Memory B cell (primary cell): Measurements from ENCODE around the gene LAGE3.
A peak's percentile ranks its signal among the peaks of the same experiment; 100 is the strongest.
"Not testable (repeated sequence)": the region's sequence is repeated elsewhere in the genome, so short reads cannot be mapped to it uniquely, and the experiment has no call there.

ENCODE experiments used
- ATAC-seq: fragments of 150-1000 bp; cut with Tn5 transposase; 2 replicates; pipeline ENCODE4 v1.10.0; 2021; ENCODE audit warnings: low read depth, mild to moderate bottlenecking, moderate library complexity
- DNase-seq, 2 donors: peaks; one replicate each; pipeline ENCODE4 v3.0.0; 2022; ENCODE audit warnings: low spot score in 2 of 2
- H3K27ac Mint-ChIP-seq: one replicate; pipeline ENCODE4 v1.8.0; 2022; ENCODE audit warnings: mild to moderate bottlenecking, moderate library complexity, mixed read lengths
- H3K27me3 Mint-ChIP-seq: one replicate; pipeline ENCODE4 v1.8.0; 2022; ENCODE audit warnings: mixed read lengths
- H3K36me3 Mint-ChIP-seq: one replicate; pipeline ENCODE4 v1.8.0; 2022; ENCODE audit warnings: mild to moderate bottlenecking, mixed read lengths
- H3K4me1 Mint-ChIP-seq: one replicate; pipeline ENCODE4 v1.8.0; 2022; ENCODE audit warnings: mixed read lengths
- H3K4me3 Mint-ChIP-seq: one replicate; pipeline ENCODE4 v1.8.0; 2022; ENCODE audit warnings: mild to moderate bottlenecking, moderate library complexity, mixed read lengths
- H3K9me3 Mint-ChIP-seq: one replicate; pipeline ENCODE4 v1.8.0; 2022; ENCODE audit warnings: mixed read lengths

Gene LAGE3

DNA sequence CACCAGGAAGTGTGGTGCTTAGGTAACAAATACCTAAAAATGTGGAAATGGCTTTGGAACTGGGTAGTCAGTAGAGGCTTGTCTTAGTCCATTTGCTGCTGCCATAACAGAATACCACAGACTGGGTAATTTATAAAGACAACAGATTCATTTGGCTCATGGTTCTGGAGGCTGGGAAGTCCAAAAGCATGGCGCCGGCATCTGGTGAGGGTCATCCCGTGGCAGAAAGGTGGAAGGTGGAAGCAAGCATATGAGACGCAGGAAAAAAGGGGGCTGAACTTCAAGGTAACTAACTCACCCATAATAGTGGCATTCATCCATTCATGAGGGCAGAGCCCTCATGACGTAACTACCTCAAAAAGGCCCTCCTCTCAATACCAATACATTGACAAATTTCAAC is 30.4 kb upstream of the LAGE3 start:
- Mint-ChIP-seq H3K9me3 (no peaks in the 10 kb centered on the region), H3K27ac (no peak overlapping the region), H3K36me3 (peaks cover 24% of the 10 kb centered on the region), H3K4me3 (no peak overlapping the region), H3K27me3 (no peaks in the 10 kb centered on the region), H3K4me1 (peaks cover 9% of the 10 kb centered on the region)
- DNase-seq (no peak), ATAC-seq (no peak)

DNA sequence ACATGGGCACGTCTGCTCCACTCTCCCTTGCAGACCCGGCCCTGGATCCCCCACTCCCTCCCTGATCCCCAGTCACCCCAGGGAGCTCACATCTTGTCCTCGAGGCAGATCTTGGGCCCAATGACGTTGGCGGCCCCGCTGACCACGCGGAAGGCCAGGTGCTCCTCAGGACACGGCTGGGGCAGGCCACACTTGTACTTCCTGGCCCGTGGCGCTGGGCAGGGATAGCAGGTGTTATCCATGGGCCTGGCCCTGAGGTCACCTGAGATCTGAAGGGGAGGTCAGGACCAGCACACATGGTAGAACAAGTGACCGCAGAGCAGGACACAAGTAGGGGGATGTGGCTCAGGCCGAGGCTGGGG is 29.3 kb upstream of the LAGE3 start:
- Mint-ChIP-seq H3K36me3 (peaks cover 21% of the 10 kb centered on the region), H3K9me3 (no peaks in the 10 kb centered on the region), H3K27me3 (no peaks in the 10 kb centered on the region), H3K4me1 (peaks cover 4% of the 10 kb centered on the region), H3K4me3 (no peak overlapping the region), H3K27ac (no peak overlapping the region)
- DNase-seq (no peak), ATAC-seq (no peak)

DNA sequence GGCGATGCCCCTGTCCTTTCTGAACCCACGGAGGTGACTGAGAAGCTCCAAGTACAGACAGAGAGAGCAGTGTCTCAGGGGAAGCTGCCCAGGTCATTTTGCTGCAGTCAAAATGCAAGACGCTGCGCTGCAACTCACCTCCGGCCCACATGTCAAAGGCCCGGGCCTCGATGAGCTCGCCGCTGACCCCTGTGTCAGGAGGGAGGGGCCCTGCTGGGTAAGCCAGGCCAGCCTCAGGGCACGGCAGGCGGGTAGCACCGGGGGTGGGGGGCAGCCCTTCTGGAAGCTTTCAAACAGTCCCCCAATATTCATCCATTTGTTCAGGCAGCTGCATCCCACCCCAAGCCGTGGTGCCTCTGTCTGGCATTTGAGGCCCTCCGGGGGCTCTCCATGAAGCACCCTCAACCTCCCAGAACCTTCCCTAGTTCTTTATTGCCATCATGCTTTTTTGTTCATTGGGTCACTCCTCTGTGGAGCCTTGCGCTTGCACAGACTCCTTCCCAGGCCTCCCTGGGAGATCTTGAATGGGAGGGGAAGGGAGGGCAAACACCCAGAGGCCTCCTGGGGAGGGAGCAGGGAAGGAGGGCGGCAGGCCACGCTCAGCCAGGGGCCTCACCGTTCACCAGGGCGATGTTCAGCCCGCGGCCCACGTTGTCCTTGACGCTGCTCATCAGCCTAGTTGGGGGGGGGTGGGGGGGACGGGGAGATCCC is 28.7 kb upstream of the LAGE3 start:
- Mint-ChIP-seq H3K27me3 (no peaks in the 10 kb centered on the region), H3K4me3 (no peak overlapping the region), H3K4me1 (peaks cover 4% of the 10 kb centered on the region), H3K27ac (no peak overlapping the region), H3K36me3 (peaks cover 21% of the 10 kb centered on the region), H3K9me3 (no peaks in the 10 kb centered on the region)
- DNase-seq (no peak), ATAC-seq (no peak)

DNA sequence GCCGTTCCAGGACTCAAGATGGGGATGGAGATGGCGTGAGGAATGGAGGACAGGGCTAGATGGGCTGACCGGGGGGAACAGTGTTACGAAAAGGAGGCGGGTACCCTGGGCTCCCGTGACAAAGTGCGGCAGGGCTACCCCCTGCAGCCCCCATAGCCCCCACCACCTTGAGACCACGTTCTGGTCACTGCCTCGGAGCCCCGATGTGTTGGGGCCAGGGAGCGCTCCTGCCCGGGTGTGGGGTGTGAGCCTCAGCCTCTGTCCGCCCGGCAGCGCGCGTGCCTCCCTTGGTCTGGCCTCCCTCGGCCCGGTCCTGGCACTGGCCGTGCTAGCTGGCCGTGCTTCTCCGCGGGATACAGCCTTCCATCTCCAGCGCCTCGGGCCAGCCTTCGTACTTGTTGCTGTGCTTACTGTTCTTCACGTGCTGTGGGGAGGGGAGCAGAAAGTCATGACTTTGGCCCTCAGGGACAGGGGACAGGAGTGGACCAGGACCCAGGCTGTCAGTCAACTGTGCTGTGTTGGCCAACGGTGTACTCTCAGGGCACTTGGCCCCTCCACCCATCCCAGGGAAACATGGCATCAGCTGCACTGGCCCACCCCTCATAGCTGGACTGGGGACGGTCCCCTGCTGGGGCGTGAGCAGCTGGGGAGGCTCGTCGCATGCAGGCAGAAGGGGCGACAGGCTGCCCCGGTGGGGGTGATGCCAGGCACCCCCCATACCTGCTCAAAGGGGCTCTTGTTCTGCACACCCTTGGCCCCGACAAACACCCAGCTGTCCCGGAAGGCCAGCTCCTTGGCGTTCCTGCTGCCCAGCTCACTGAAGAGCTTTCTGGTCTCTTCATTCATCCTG is 27.6 kb upstream of the LAGE3 start:
- DNase-seq (no peak), ATAC-seq (no peak)
- H3K4me1 Mint-ChIP-seq = peaks cover 4% of the 10 kb centered on the region
- no peak overlapping the region for H3K27ac Mint-ChIP-seq
- peaks cover 21% of the 10 kb centered on the region for H3K36me3 Mint-ChIP-seq
- H3K9me3 Mint-ChIP-seq = no peaks in the 10 kb centered on the region
- no peaks in the 10 kb centered on the region for H3K27me3 Mint-ChIP-seq
- H3K4me3 Mint-ChIP-seq = no peak overlapping the region

DNA sequence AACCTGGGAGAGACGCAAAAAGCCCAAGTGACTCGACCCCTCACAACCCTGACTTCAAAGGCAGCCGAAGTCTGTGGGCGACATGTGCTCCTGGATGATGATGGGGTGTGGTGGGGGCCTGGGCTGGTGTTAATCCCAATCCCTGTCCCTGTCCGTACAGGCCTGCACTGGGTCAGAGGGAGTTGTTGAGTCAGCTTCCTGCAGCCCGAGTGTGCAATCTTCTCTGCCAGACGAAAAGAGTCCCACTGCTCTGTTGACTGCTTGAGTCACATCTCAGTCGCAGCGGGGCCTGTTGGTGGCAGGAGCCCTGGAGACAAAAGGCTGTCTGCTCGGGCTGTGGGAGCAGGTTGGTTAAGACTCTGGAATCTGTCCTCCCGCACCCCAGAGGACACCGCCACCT is 26.7 kb upstream of the LAGE3 start:
- ATAC-seq (no peak), DNase-seq (no peak)
- Mint-ChIP-seq H3K27ac (no peak overlapping the region), H3K9me3 (no peaks in the 10 kb centered on the region), H3K27me3 (no peaks in the 10 kb centered on the region), H3K36me3 (peaks cover 19% of the 10 kb centered on the region), H3K4me1 (peaks cover 2% of the 10 kb centered on the region), H3K4me3 (no peak overlapping the region)

DNA sequence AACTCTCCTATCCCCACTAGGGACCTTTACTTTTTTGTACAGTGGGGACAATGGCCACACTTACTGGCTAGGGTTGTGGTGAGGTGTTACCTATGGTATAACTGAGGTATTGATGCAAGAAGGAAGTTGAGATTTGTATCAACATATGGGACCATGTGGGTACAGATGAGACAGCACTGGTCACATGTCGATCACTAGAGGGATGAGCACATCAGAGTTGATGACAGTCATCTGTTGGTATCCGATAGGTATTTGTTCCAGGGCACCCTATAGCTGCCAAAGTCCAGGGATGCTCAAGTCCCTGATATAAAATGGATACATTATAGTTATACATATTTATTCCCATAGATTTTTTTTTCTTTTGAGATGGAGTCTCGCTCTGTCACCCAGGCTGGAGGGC is 23.9 kb upstream of the LAGE3 start:
- no peak for DNase-seq
- no peaks in the 10 kb centered on the region for H3K27me3 Mint-ChIP-seq
- H3K4me3 Mint-ChIP-seq = no peak overlapping the region
- peaks cover 7% of the 10 kb centered on the region for H3K36me3 Mint-ChIP-seq
- no peaks in the 10 kb centered on the region for H3K4me1 Mint-ChIP-seq
- no peak overlapping the region for H3K27ac Mint-ChIP-seq
- no peaks in the 10 kb centered on the region for H3K9me3 Mint-ChIP-seq
- no peak for ATAC-seq

DNA sequence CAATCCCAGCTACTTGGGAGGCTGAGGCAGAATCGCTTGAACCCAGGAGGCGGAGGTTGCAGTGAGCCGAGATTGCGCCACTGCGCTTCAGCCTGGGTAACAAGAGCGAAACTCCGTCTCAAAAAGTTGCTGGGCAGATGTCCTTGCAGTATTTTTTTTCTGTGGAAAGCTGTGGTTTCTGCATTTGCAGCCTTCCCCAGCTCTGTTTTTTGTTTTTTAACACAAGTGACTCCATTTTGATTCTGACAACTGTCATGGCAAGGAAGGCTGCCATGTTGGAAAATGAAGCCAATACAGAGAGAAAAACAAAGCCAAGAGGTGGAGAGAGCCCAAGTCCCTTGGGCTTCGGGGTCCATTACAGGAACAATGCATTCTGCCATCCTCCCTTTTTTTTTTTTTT is 23.0 kb upstream of the LAGE3 start:
- Mint-ChIP-seq H3K27me3 (no peaks in the 10 kb centered on the region), H3K27ac (no peak overlapping the region), H3K4me3 (no peak overlapping the region), H3K4me1 (no peaks in the 10 kb centered on the region), H3K36me3 (peaks cover 7% of the 10 kb centered on the region), H3K9me3 (no peaks in the 10 kb centered on the region)
- DNase-seq = no peak
- ATAC-seq = no peak

DNA sequence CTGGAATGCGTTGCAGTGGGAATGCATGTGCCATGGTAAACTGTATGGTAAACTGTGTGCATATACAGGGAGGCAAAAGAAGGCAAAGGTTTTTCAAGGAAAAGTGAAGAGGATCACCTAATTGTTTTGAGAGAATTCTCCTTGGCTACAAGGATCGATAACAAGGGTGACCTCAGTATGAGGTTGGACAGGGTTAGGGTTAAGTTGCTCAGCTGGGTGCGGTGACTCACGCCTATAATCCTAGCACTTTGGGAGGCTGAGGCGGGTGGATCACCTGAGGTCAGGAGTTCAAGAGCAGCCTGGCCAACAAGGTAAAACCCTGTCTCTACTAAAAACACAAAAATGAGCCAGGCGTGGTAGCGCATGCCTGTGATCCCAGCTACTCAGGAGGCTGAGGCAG is 22.3 kb upstream of the LAGE3 start:
- not testable (repeated sequence) for H3K36me3 Mint-ChIP-seq, ATAC-seq, H3K4me3 Mint-ChIP-seq, H3K9me3 Mint-ChIP-seq, DNase-seq, H3K4me1 Mint-ChIP-seq, H3K27ac Mint-ChIP-seq, H3K27me3 Mint-ChIP-seq

DNA sequence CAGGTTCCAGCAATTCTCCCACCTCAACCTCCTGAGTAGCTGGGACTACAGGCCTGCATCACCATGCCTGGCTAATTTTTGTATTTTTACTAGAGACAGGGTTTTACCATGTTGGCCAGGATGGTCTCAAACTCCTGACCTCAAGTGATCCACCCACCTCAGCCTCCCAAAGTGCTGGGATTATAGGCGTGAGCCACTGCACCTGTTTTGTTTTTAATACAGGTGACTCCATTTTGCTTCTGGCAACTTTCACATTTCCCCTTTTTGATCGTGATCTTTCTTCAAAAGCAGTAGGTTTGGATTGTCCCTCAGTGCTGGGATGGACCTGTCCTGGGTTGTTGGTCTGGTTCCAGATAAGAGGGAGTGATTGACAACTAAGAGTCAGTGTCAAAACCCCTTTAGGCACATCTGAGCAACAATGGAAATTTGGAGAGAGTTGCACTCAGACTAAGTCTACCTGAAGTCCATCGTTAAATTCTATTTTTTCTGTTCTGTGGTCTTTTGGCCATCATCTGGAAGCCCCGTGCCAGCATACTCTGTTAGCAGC is 17.6 kb upstream of the LAGE3 start:
- not testable (repeated sequence) for DNase-seq, H3K4me1 Mint-ChIP-seq, ATAC-seq, H3K27me3 Mint-ChIP-seq, H3K9me3 Mint-ChIP-seq, H3K36me3 Mint-ChIP-seq, H3K27ac Mint-ChIP-seq, H3K4me3 Mint-ChIP-seq

DNA sequence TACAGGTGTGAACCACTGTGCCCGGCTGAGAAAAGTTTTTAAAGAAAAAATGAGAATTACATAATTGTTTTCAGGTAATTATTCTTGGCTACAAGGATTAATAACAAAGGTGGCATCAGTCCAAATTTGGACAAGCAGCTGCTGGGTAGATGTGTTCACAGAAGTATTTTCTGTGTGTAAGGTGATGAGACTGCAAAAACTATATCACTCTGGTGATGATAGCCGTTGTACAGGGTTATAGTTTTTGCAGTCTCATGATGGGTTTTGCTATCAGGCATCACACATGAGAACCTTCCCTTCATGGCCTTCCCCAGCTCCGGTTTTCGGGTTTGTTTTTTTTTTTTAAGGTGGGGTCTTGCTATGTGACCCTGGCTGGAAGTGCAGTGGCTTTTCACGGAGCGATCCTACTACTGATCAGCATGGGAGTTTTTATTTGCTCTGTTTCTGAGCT is 16.4 kb upstream of the LAGE3 start:
- Mint-ChIP-seq H3K27ac (no peak overlapping the region), H3K36me3 (no peaks in the 10 kb centered on the region), H3K4me1 (peaks cover 5% of the 10 kb centered on the region), H3K9me3 (no peaks in the 10 kb centered on the region), H3K4me3 (no peak overlapping the region), H3K27me3 (no peaks in the 10 kb centered on the region)
- no peak for ATAC-seq
- DNase-seq = no peak

DNA sequence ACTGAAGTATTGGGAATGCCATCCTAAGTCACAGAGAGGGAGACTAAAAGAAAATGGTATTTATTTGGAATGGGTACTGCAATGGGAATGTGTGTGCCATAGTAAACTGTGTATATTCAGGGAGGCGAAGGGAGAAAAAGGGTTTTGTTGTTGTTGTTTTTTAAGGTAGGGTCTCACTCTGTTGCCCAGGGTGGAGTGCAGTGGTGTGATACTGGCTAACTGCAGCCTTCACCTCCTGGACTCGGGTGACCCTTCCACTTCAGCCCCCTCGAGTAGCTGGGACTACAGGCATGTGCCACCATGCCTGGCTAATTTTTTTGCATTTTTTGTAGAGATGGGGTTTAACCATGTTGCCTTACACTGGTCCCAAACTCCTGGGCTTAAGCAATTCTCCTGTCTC is 15.6 kb upstream of the LAGE3 start:
- Mint-ChIP-seq H3K36me3 (no peaks in the 10 kb centered on the region), H3K4me3 (no peak overlapping the region), H3K27ac (no peak overlapping the region), H3K9me3 (no peaks in the 10 kb centered on the region), H3K4me1 (peaks cover 6% of the 10 kb centered on the region), H3K27me3 (no peaks in the 10 kb centered on the region)
- no peak for ATAC-seq
- no peak for DNase-seq

DNA sequence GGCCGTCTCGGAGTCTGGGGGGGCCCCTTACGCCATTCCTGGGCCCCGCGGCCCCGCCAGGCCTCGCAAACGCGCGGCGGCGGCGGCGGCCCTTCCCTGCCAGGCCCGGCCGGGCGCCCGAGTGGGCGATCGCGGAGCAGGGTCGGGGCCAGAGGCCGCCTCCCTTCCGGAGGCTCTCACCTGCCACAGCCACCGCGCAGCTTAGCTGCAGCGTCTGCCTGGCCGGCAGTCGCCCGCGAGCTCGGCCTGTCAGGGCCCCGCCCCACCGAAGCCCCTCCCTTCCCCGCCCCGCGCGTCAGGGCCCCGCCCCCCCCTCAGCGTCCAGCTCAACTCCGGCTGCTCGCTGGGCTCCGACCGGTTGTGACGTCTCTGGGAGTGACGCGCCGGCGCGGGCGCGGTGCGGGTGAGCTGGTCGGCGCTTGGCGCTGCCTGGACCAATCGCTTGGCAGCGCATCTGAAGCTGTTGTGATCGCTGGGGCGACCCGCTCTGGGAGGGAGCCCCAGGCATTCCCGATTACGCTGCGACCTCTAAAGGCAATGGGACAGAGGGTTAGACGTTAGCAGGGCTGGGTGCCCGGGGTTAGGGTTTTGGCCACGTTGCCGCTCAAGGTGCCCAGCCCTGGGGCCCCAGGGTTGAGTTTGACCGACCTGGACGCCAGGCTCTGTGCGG is 11.5 kb upstream of the LAGE3 start, which contains the start of gene SLC10A3:
Gene SLC10A3, minus strand, starts transcription at position 216 of the 670 bp plus-strand sequence. CDS start 1,689 bp downstream, outside the sequence.
- Mint-ChIP-seq H3K9me3 (no peaks in the 10 kb centered on the region), H3K4me1 (peaks cover 8% of the 10 kb centered on the region), H3K27me3 (no peaks in the 10 kb centered on the region), H3K4me3 (peak within 1 kb of the TSS; percentile 90), H3K36me3 (peaks cover 4% of the 10 kb centered on the region), H3K27ac (peak within 1 kb of the TSS; percentile 91)
- DNase-seq (peak; percentile 64 to 76), ATAC-seq (peak; percentile 83)

DNA sequence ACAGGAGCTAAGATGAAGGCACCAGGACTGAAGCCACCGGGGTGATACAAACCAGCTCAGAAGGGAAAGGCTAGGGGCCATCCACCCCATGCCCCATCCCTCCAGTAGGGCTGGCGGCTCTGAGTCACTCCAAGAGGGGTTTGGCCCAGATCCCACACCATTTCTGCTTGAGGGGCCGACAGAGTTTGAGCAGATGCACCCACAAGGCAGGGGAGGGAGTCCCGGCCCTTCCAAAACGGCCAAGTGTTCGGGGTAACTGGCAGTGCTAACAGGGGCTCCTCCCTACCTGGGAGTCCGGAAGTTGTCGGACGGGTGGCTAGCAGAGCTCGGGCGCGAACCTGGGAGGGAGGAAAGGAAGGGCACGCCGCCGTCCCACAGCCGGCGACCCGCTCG is 10.9 kb upstream of the LAGE3 start:
- ATAC-seq (no peak), DNase-seq (no peak)
- peak overlapping the region; percentile 90 for H3K4me3 Mint-ChIP-seq
- H3K36me3 Mint-ChIP-seq = peaks cover 4% of the 10 kb centered on the region
- peak overlapping the region; percentile 91 for H3K27ac Mint-ChIP-seq
- peaks cover 8% of the 10 kb centered on the region for H3K4me1 Mint-ChIP-seq
- H3K27me3 Mint-ChIP-seq = no peaks in the 10 kb centered on the region
- no peaks in the 10 kb centered on the region for H3K9me3 Mint-ChIP-seq

DNA sequence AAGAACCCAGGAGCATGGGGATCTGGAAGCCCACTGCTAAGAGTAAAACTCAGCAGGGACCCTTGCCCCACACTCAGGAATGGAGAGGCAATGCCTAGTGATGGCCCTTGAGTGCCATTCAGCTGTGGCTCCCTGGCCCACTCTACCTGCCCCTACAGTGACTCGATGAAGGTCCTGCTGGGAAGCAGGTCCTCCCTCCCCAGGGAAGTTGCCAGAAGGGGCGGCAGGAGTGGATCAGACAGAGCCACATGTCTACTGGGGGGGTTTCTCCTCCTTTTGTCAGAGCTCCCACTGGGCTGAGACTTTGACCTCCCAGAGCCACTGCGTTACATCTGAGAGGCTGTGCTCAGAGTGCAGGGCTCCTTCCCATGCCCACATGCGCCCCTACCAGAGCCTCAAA is 10.1 kb upstream of the LAGE3 start:
- Mint-ChIP-seq H3K4me3 (peak overlapping the region; percentile 90), H3K27me3 (no peaks in the 10 kb centered on the region), H3K4me1 (peaks cover 8% of the 10 kb centered on the region), H3K27ac (no peak overlapping the region), H3K36me3 (peaks cover 4% of the 10 kb centered on the region), H3K9me3 (no peaks in the 10 kb centered on the region)
- DNase-seq (no peak), ATAC-seq (no peak)
